ENCODE measurements around the gene CYTIP. TPM values are rescaled to one million over a fixed set of nuclear protein-coding genes. Genes with fewer than 3 reads are reported as not detected.

Gene CYTIP
- total RNA-seq, 4 donors from 2014 or later = 0.26 to 5.5 (median 2.6) TPM; not detected in 1

DNA sequence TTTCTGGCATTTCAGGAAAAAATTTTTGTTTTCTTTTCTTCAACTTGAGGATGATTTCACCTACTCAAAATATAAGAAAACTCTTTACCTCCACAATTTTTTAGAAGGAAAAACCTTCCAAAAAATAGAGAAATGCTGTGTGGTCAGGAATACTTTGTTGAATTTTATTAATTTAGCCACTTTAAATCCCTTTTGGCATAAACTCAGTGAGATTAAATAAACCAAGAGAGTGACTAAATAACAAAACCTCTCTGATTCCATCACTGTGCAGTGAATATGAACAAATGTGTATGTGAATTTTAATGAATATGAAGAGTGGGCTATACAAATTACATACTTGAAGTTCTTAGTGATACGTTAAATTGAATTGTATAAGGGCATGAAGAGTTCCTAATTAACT is 25.8 kb upstream of the CYTIP start:
- no peak overlapping the region for H3K4me3 ChIP-seq
- DNase-seq = no peak
- H3K27ac ChIP-seq = no peak overlapping the region
- H3K9me3 ChIP-seq = no peaks in the 10 kb centered on the region
- H3K27me3 ChIP-seq = no peaks in the 10 kb centered on the region
- TF ChIP-seq, protein P1, sequence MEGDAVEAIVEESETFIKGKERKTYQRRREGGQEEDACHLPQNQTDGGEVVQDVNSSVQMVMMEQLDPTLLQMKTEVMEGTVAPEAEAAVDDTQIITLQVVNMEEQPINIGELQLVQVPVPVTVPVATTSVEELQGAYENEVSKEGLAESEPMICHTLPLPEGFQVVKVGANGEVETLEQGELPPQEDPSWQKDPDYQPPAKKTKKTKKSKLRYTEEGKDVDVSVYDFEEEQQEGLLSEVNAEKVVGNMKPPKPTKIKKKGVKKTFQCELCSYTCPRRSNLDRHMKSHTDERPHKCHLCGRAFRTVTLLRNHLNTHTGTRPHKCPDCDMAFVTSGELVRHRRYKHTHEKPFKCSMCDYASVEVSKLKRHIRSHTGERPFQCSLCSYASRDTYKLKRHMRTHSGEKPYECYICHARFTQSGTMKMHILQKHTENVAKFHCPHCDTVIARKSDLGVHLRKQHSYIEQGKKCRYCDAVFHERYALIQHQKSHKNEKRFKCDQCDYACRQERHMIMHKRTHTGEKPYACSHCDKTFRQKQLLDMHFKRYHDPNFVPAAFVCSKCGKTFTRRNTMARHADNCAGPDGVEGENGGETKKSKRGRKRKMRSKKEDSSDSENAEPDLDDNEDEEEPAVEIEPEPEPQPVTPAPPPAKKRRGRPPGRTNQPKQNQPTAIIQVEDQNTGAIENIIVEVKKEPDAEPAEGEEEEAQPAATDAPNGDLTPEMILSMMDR (IDR thresholded peaks at IDR 0.05) = no peak
- TF ChIP-seq POLR2A (IDR thresholded peaks at IDR 0.05) = no peak
- H3K36me3 ChIP-seq = no peaks in the 10 kb centered on the region
- intact Hi-C loops (cut with DNase I; ENCODE audit: low total_unique reads) = no loop called here
- H3K4me1 ChIP-seq = no peaks in the 10 kb centered on the region

DNA sequence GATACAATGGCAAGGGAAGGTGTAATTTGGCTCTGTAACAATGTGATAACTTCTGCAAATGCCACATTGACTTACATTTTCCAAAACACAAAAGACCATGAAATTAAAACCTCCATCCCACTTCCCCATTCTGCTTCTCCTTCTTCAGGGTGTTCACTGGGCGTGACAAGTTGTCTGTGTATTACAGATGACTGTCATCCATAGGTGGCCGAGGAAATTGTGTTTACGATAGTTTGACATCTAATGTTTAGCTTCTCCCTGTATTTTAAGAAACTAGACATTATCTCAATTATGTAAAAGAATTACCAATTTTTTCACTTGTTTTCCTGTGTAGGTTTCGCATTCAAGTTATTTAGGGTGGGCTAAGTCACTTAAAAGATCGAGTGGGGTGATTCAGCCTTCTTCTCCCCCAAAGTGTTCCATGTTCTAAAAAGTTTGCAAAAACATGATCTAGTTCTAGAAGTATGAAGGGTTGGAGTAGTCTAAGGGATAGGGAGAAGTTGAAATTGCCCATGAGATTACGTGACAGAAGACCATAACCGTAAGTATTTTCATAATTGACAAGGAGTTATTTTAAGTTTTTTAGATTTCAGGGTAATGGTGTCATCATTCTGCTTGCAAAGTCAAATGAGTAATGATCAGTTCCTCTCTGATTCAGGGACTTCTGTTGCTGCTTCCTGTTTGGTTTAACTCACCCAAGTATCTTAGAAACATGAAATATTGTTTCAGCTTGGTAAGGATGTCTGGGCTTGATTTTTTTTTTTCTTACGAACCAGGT is 25.2 kb upstream of the CYTIP start:
- TF ChIP-seq, protein P1 (IDR thresholded peaks at IDR 0.05) = no peak
- no peak for TF ChIP-seq POLR2A (IDR thresholded peaks at IDR 0.05)
- no peak for DNase-seq
- no peaks in the 10 kb centered on the region for H3K9me3 ChIP-seq
- intact Hi-C loops (cut with DNase I; ENCODE audit: low total_unique reads) = no loop called here
- H3K36me3 ChIP-seq = no peaks in the 10 kb centered on the region
- H3K4me3 ChIP-seq = no peak overlapping the region
- no peaks in the 10 kb centered on the region for H3K27me3 ChIP-seq
- H3K27ac ChIP-seq = no peak overlapping the region
- no peaks in the 10 kb centered on the region for H3K4me1 ChIP-seq

DNA sequence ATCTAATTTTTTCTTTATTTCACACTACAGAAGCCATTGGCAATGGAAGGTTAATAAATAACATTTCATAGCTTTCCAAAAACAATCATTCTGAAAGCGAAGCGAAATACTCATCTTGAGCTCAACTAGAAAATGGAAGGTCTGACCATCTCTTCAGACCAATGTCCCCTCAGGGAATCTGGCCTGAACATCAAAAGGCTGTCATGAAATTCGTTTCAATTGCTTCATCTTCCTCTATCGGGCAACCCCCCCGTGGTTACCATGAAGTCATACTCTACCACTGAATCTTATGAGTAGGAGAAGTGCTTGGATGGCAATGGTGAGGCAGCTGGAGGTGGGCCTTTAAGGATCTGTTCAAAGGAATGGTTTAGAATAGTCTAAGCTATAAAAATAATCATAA is 22.9 kb upstream of the CYTIP start:
- no peak for DNase-seq
- no peaks in the 10 kb centered on the region for H3K36me3 ChIP-seq
- no peak overlapping the region for H3K4me3 ChIP-seq
- no peaks in the 10 kb centered on the region for H3K9me3 ChIP-seq
- H3K27ac ChIP-seq = no peak overlapping the region
- H3K27me3 ChIP-seq = no peaks in the 10 kb centered on the region
- no peak for TF ChIP-seq POLR2A (IDR thresholded peaks at IDR 0.05)
- TF ChIP-seq, protein P1 (IDR thresholded peaks at IDR 0.05) = no peak
- intact Hi-C loops (cut with DNase I; ENCODE audit: low total_unique reads) = no loop called here
- no peaks in the 10 kb centered on the region for H3K4me1 ChIP-seq

DNA sequence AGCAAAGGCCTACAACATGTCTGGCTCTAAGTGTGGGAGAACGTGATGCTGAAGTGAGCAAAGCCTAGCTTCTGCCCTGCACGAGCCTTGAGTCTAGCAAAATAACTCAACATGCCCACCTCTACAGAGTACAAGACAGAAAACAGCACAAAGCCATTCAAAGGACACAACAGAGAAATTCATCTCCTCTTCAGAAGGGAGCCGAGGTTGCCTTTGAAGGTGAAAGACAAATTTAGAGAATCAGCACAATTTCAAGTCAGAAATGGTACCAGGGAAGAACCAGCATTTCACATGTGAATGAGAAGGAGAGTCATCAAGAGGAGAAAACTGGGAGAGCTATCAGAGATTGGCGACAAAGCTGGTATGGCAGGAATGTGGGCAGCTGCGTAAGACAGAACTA is 21.7 kb upstream of the CYTIP start:
- intact Hi-C loops (cut with DNase I; ENCODE audit: low total_unique reads) = no loop called here
- TF ChIP-seq, protein P1 (IDR thresholded peaks at IDR 0.05) = no peak
- no peak for TF ChIP-seq POLR2A (IDR thresholded peaks at IDR 0.05)
- Histone ChIP-seq H3K36me3 (no peaks in the 10 kb centered on the region), H3K9me3 (no peaks in the 10 kb centered on the region), H3K4me1 (no peaks in the 10 kb centered on the region), H3K27ac (no peak overlapping the region), H3K4me3 (no peak overlapping the region), H3K27me3 (no peaks in the 10 kb centered on the region)
- DNase-seq = no peak

GRCh38 chr2:157463002-157463401 is 19.1 kb upstream of the CYTIP start:
- TF ChIP-seq, protein P1 (IDR thresholded peaks at IDR 0.05) = no peak
- TF ChIP-seq POLR2A (IDR thresholded peaks at IDR 0.05) = no peak
- no peak for DNase-seq
- H3K4me1 ChIP-seq = no peaks in the 10 kb centered on the region
- intact Hi-C loops (cut with DNase I; ENCODE audit: low total_unique reads) = no loop called here
- no peak overlapping the region for H3K27ac ChIP-seq
- no peak overlapping the region for H3K4me3 ChIP-seq
- no peaks in the 10 kb centered on the region for H3K36me3 ChIP-seq
- no peaks in the 10 kb centered on the region for H3K27me3 ChIP-seq
- no peaks in the 10 kb centered on the region for H3K9me3 ChIP-seq
